Measurements from ENCODE around the gene SH3RF3.

The SH3RF3 gene

DNA sequence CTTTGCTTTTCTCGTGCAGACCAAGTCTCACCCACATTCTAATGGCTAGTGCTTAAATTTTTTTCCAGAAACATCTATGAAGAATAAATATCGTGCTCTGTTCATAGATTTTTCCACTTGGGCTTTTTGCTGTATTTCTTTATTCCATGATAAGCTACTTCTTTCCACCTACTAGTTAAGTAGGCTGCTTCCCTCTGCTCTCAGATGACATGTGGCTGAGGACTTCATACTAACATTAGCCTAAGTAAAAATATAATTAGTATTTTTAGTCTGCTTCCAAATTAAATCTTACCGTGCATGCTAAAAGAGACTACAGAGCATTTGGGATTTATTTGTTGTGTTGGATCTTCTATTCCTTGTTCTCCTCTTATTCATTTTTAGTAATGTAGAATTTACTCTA, 102.4 kb downstream of the SH3RF3 start:
- no peak for DNase-seq
- TF ChIP-seq POLR2A (IDR thresholded peaks at IDR 0.05; ENCODE audit: low read length) (no peak), GATA1 (IDR thresholded peaks at IDR 0.05; ENCODE audit: low read depth, low read length) (no peak)

- TF ChIP-seq GATA1 (IDR thresholded peaks at IDR 0.05; ENCODE audit: low read depth, low read length) (no peak), POLR2A (IDR thresholded peaks at IDR 0.05; ENCODE audit: low read length) (no peak)
- no peak for DNase-seq
Observed at GRCh38 chr2:109231996-109232705, 103.1 kb downstream of the SH3RF3 start.

GRCh38 chr2:109232909-109233308, 103.9 kb downstream of the SH3RF3 start:
- no peak for DNase-seq
- TF ChIP-seq POLR2A (IDR thresholded peaks at IDR 0.05; ENCODE audit: low read length) (no peak), GATA1 (IDR thresholded peaks at IDR 0.05; ENCODE audit: low read depth, low read length) (no peak)

- DNase-seq = no peak
- TF ChIP-seq POLR2A (IDR thresholded peaks at IDR 0.05; ENCODE audit: low read length) (no peak), GATA1 (IDR thresholded peaks at IDR 0.05; ENCODE audit: low read depth, low read length) (no peak)
Observed at GRCh38 chr2:109233643-109234042, 104.6 kb downstream of the SH3RF3 start.

GRCh38 chr2:109234355-109234754, 105.3 kb downstream of the SH3RF3 start:
- no peak for DNase-seq
- TF ChIP-seq GATA1 (IDR thresholded peaks at IDR 0.05; ENCODE audit: low read depth, low read length) = no peak
- TF ChIP-seq POLR2A (IDR thresholded peaks at IDR 0.05; ENCODE audit: low read length) = no peak

GRCh38 chr2:109236147-109236546, 107.1 kb downstream of the SH3RF3 start:
- TF ChIP-seq POLR2A (IDR thresholded peaks at IDR 0.05; ENCODE audit: low read length) (no peak), GATA1 (IDR thresholded peaks at IDR 0.05; ENCODE audit: low read depth, low read length) (no peak)
- DNase-seq = no peak

DNA sequence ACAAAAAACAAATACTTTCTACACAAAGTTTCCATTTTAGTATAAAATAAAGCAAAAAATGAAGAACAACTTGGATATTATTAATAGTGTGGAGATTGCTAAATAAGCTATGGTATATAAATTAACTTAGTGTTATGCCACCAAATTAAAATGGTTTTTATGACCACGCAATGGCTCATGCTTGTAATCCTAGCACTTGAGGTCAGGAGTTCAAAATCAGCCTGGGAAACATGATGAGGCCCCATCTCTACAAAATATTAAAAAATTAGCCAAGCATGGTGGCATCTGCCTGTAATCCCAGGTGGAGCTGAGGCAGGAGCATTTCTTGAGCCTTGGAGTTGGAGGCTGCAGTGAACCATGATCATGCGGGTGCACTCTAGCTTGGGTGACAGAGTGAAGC, 108.8 kb downstream of the SH3RF3 start:
- TF ChIP-seq POLR2A (IDR thresholded peaks at IDR 0.05; ENCODE audit: low read length) (no peak), GATA1 (IDR thresholded peaks at IDR 0.05; ENCODE audit: low read depth, low read length) (no peak)
- no peak for DNase-seq

GRCh38 chr2:109238580-109238979, 109.6 kb downstream of the SH3RF3 start:
- DNase-seq = no peak

DNA sequence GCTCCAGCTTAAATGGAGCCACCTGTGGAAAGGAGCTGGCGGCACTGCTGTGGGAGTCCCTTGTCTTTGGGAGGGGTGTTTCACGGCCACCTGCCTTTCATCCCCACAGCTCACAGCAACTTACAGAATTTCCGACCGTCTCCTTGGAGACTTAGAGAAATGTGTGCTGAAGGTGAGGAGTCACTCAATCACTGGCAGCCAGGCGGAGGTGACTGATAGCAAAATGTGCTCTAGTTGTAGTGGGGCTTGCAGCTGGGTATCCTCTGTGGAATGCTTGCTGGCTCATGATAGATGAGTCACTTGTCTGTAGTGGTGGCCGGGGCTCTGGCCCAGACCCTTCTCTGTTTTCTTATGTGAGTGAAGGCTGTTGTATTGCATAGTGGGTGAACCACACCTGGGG, 110.7 kb downstream of the SH3RF3 start:
- no peak for TF ChIP-seq GATA1 (IDR thresholded peaks at IDR 0.05; ENCODE audit: low read depth, low read length)
- TF ChIP-seq POLR2A (IDR thresholded peaks at IDR 0.05; ENCODE audit: low read length) = no peak
- DNase-seq = no peak

More at GRCh38 chr2:109238580-109238979, 109.6 kb downstream of the SH3RF3 start:
- TF ChIP-seq POLR2A (IDR thresholded peaks at IDR 0.05; ENCODE audit: low read length) (no peak), GATA1 (IDR thresholded peaks at IDR 0.05; ENCODE audit: low read depth, low read length) (no peak)

- TF ChIP-seq GATA1 (IDR thresholded peaks at IDR 0.05; ENCODE audit: low read depth, low read length) (no peak), POLR2A (IDR thresholded peaks at IDR 0.05; ENCODE audit: low read length) (no peak)
- DNase-seq = no peak
Observed at GRCh38 chr2:109242210-109242653, 113.2 kb downstream of the SH3RF3 start.

DNA sequence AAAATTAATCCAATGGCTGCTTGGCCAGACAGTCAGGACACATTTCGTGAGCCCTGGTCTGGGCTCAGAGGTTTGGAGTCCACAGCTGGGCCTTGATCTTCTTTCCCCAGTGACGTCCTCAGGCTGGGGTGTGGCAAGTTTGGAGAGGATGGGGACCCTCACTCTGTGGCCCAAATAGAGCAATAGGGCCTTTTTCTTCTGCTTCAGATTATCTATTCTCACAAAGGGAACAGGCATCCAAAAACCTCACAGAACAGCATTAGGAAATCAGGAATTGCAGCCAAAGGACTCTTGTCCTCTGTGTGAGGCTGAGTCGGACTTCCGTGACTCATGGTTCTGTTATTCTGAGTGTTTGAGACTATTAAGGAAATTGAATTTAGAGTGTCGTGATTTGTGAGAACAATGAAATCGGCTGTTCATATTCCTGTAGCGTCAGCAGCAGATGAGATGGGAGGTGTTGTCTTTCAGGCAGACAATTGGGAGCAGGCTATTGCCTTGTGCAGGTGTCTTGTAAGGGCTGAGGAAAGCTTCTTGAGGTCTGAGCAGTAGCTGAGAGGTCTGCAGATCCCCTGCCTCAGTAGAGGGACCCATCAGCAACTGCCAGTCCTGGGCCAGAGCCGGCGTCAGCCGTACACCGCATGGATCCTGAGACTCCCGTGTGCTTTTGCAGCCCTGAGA, 113.8 kb downstream of the SH3RF3 start:
- TF ChIP-seq POLR2A (IDR thresholded peaks at IDR 0.05; ENCODE audit: low read length) (no peak), GATA1 (IDR thresholded peaks at IDR 0.05; ENCODE audit: low read depth, low read length) (no peak)
- no peak for DNase-seq

GRCh38 chr2:109243526-109244303, 114.7 kb downstream of the SH3RF3 start:
- no peak for DNase-seq
- TF ChIP-seq GATA1 (IDR thresholded peaks at IDR 0.05; ENCODE audit: low read depth, low read length) = no peak
- TF ChIP-seq POLR2A (IDR thresholded peaks at IDR 0.05; ENCODE audit: low read length) = no peak

DNA sequence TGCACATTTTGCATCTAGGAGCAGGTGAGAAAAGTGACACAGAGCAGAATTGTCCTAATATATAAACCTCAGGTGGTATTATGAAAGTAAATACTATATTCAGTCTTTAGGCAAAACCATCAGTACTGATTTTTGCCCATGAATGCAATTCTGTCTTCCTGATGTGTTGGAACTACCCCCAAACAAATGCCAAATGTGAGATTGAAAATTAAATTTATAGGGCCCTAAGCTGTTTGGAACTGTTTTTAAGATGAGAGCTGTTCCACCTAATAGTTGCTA, 115.2 kb downstream of the SH3RF3 start:
- DNase-seq = no peak
- no peak for TF ChIP-seq GATA1 (IDR thresholded peaks at IDR 0.05; ENCODE audit: low read depth, low read length)
- no peak for TF ChIP-seq POLR2A (IDR thresholded peaks at IDR 0.05; ENCODE audit: low read length)

- DNase-seq = no peak
- TF ChIP-seq POLR2A (IDR thresholded peaks at IDR 0.05; ENCODE audit: low read length) = no peak
- TF ChIP-seq GATA1 (IDR thresholded peaks at IDR 0.05; ENCODE audit: low read depth, low read length) = no peak
Observed at GRCh38 chr2:109244750-109245382, 115.9 kb downstream of the SH3RF3 start.
